HCT116 (cell line): ENCODE results near the gene VPS41.

ENCODE experiments used
- EZH2 ChIP-seq: fragments of 200-600 bp; sonication (generic); IDR thresholded peaks from 2 replicates; pipeline ENCODE4 v1.6.1; 2017; ENCODE audit warnings: antibody characterized with exemption, mixed run types
- MAX ChIP-seq: IDR thresholded peaks from 2 replicates; pipeline ENCODE4 v1.6.1; 2012
- RAD21 ChIP-seq: IDR thresholded peaks from 2 replicates; pipeline ENCODE4 v1.6.1; 2012; ENCODE audit warnings: low read depth, mild to moderate bottlenecking
- SIN3A ChIP-seq: IDR thresholded peaks from 2 replicates; pipeline ENCODE4 v1.6.1; 2012; ENCODE audit warnings: low read depth
- TCF7L2 ChIP-seq: IDR thresholded peaks from 2 replicates; pipeline ENCODE4 v1.7.0; 2011; ENCODE audit warnings: borderline replicate concordance, inconsistent platforms; ENCODE audit not compliant: insufficient read depth, insufficient read length; ENCODE audit errors: extremely low read depth
- YY1 ChIP-seq: IDR thresholded peaks from 2 replicates; pipeline ENCODE4 v1.6.1; 2011; ENCODE audit warnings: low read length, low read depth, moderate library complexity, mild to moderate bottlenecking; ENCODE audit not compliant: insufficient replicate concordance; ENCODE audit errors: extremely low read depth
- ZNF274 ChIP-seq: fragments of 200-500 bp; sonication (Bioruptor generic); IDR thresholded peaks from 2 replicates; pipeline ENCODE4 v1.6.1; 2014; ENCODE audit warnings: mild to moderate bottlenecking, low read depth, low read length, inconsistent platforms
- TF ChIP-seq, protein P1 (sequence below), 3 experiments: fragments of 200-600 bp in 1 of 3; sonication (generic) in 1 of 3; IDR thresholded peaks in 2 of 3; conservative IDR thresholded peaks in 1 of 3; 2 replicates each; pipeline ENCODE4 v1.5.1; 2012 to 2017; ENCODE audit warnings: low read depth in 2 of 3, low read length in 2 of 3, antibody characterized with exemption in 1 of 3, borderline replicate concordance in 1 of 3, control low read depth in 1 of 3, mild to moderate bottlenecking in 1 of 3, mixed read lengths in 1 of 3, mixed run types in 1 of 3, moderate library complexity in 1 of 3; ENCODE audit not compliant: insufficient read depth in 1 of 3

DNA sequence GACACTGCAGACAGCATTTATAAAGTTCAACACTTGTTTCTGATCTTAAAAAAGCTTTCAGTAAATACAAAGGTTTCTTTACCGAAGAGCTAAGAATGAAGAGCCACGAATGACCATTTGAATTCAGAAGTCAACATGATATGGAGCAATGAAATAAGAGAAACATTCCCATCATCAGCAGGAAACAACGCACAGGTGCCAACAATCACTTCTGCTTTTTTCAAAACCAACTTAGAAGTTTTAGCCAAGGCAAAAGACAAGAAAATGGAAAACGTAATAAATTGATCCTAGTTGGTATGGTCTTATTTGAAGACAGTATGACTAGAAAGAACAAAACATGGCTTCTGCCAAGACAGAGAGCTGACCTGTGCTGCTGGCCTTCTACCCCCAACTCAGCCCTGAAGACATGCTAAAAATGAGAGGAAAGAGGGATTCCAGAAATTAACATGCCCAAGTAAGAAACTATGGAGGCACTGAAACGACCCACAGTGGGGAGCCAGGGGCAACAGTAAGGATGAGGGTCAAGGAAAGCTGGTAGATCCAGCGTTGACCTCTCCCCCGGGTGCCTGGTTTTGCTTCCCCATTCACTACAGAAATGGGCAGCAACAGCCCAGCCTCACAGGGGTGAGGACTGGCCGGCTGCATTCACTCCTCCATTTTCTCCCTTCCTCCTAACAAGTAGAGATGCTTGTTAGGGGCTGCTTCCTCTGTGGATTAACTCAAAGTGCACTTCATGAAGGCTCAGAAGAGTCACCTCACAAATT lies 30.1 kb downstream of the VPS41 start:
- no peak for TF ChIP-seq RAD21
- TF ChIP-seq ZNF274 = no peak
- TF ChIP-seq, protein P1, sequence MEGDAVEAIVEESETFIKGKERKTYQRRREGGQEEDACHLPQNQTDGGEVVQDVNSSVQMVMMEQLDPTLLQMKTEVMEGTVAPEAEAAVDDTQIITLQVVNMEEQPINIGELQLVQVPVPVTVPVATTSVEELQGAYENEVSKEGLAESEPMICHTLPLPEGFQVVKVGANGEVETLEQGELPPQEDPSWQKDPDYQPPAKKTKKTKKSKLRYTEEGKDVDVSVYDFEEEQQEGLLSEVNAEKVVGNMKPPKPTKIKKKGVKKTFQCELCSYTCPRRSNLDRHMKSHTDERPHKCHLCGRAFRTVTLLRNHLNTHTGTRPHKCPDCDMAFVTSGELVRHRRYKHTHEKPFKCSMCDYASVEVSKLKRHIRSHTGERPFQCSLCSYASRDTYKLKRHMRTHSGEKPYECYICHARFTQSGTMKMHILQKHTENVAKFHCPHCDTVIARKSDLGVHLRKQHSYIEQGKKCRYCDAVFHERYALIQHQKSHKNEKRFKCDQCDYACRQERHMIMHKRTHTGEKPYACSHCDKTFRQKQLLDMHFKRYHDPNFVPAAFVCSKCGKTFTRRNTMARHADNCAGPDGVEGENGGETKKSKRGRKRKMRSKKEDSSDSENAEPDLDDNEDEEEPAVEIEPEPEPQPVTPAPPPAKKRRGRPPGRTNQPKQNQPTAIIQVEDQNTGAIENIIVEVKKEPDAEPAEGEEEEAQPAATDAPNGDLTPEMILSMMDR (IDR thresholded peaks at IDR 0.05 in 2 of 3, conservative IDR thresholded peaks at IDR 0.05 in 1 of 3; ENCODE audit: borderline replicate concordance in 1 of 3, insufficient read depth in 1 of 3, low read depth in 2 of 3, low read length in 2 of 3) = no peak
- no peak for TF ChIP-seq YY1
- TF ChIP-seq SIN3A = no peak
- no peak for TF ChIP-seq EZH2
- no peak for TF ChIP-seq TCF7L2
- no peak for TF ChIP-seq MAX
